AG04450 (cell line): ENCODE results near the gene CYFIP2. TPM values are rescaled to one million over a fixed set of nuclear protein-coding genes. Genes with fewer than 3 reads are reported as not detected.

Experiments used
- CTCF ChIA-PET: fragments of 300-600, 350-600 bp; formaldehyde crosslinking; extraction: SDS; loops from one replicate; lab custom pipeline; 2022; ENCODE audit warnings: antibody characterized with exemption, inconsistent platforms; lab: Charles Lee
- POLR2A ChIA-PET: fragments of 350-600 bp; formaldehyde crosslinking; extraction: SDS; loops from one replicate; lab custom pipeline; 2021; ENCODE audit warnings: antibody characterized with exemption, inconsistent platforms; lab: Yijun Ruan, JAX
- DNase-seq: peaks from one replicate; pipeline ENCODE4 v3.0.0-alpha.2; 2011; ENCODE audit warnings: low read depth, low spot score
- H3K27ac ChIP-seq: one replicate; pipeline ENCODE4 v1.5.1; 2012; ENCODE audit warnings: low read depth, low read length, control low read depth
- H3K27me3 ChIP-seq: one replicate; pipeline ENCODE4 v1.6.0; 2012; ENCODE audit warnings: low read length; ENCODE audit not compliant: control insufficient read depth, insufficient read depth
- H3K4me3 ChIP-seq: 2 replicates; pipeline ENCODE4 v1.5.1; 2011; ENCODE audit warnings: mild to moderate bottlenecking, low read depth, low read length, control low read depth
- H3K9me3 ChIP-seq: 2 replicates; pipeline ENCODE4 v1.5.1; 2012; ENCODE audit warnings: low read length; ENCODE audit not compliant: control insufficient read depth, insufficient read depth
- polyA plus RNA-seq: library from polyadenylated mRNA; depleted of rRNA; stranded (reverse); fragments of >200 nt; gene quantifications from 2 replicates; pipeline ENCODE4 v1.2.3, GENCODE V29; 2011
- TF ChIP-seq, protein P1 (sequence below): IDR thresholded peaks from 2 replicates; pipeline ENCODE4 v1.5.1; 2011; ENCODE audit warnings: low read depth, low read length, control low read depth, inconsistent platforms

CYFIP2 gene
- polyA plus RNA-seq, 1 experiment: 3.2 TPM

DNA sequence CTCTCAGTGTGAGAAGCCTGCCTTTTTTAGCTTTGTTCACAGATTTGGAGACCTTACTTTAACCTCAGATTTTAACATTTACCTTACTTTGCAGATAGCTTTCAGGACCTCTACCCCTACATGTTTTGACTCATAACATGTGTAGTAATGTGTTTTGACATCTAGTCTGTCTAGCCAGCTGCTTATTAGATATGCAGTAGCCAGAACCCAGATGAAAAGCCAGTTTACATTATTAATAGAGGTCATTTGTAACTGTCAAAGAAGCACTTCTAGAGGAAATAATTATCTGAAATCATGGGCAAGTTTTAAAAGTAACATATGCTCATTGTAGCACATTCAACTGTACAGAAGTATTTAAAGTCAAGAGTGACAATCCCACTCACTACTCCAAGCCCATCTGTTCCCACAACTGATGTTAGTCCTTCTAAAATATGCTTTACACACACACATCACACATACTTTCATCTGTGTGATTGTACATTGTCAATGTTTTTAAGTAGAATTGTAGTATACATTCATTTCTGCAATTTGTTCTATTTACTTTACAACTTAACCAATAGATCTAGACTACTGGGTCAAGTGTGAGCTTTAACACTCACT, 122.3 kb downstream of the CYFIP2 start:
- H3K27me3 ChIP-seq: no peaks in the 10 kb centered on the region
- ChIA-PET POLR2A (interaction anchor here (0.6 to 1.2 kb wide), 4 partner anchors 17 to 161 kb away, joined by 3 to 5 read pairs (median 4); no protein-coding TSS in a partner anchor), CTCF (interaction anchor here (0.7 to 4.3 kb wide), 9 partner anchors 17 to 355 kb away, joined by 3 to 20 read pairs (median 5); no protein-coding TSS in a partner anchor)
- TF ChIP-seq, protein P1, sequence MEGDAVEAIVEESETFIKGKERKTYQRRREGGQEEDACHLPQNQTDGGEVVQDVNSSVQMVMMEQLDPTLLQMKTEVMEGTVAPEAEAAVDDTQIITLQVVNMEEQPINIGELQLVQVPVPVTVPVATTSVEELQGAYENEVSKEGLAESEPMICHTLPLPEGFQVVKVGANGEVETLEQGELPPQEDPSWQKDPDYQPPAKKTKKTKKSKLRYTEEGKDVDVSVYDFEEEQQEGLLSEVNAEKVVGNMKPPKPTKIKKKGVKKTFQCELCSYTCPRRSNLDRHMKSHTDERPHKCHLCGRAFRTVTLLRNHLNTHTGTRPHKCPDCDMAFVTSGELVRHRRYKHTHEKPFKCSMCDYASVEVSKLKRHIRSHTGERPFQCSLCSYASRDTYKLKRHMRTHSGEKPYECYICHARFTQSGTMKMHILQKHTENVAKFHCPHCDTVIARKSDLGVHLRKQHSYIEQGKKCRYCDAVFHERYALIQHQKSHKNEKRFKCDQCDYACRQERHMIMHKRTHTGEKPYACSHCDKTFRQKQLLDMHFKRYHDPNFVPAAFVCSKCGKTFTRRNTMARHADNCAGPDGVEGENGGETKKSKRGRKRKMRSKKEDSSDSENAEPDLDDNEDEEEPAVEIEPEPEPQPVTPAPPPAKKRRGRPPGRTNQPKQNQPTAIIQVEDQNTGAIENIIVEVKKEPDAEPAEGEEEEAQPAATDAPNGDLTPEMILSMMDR: no peak
- no peak overlapping the region for H3K4me3 ChIP-seq
- H3K27ac ChIP-seq: peak overlapping the region; percentile 86
- H3K9me3 ChIP-seq: no peaks in the 10 kb centered on the region; the same call in 1 of the 2 replicates
- DNase-seq: no peak

DNA sequence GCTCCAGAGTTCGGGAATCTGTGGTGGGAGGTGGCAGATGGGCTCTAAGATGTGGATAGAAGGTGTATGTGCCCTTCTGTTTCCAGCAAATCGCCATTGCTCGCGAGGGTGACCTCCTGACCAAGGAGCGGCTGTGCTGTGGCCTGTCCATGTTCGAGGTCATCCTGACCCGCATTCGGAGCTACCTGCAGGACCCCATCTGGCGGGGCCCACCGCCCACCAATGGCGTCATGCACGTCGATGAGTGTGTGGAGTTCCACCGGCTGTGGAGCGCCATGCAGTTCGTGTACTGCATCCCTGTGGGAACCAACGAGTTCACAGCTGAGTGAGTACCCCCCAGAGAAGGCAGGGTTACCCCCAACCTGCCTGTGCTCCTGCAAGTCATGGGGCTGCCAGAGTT, 123.2 kb downstream of the CYFIP2 start:
- ChIA-PET POLR2A (no interaction called here), CTCF (interaction anchor here (1.0 to 4.3 kb wide), 5 partner anchors 43 to 354 kb away, joined by 3 to 20 read pairs (median 4); partner anchors contain the start of gene LSM11)
- H3K27ac ChIP-seq: no peak overlapping the region
- no peak for DNase-seq
- H3K4me3 ChIP-seq: no peak overlapping the region
- no peaks in the 10 kb centered on the region; the same call in 1 of the 2 replicates for H3K9me3 ChIP-seq
- TF ChIP-seq, protein P1: no peak
- H3K27me3 ChIP-seq: no peaks in the 10 kb centered on the region

DNA sequence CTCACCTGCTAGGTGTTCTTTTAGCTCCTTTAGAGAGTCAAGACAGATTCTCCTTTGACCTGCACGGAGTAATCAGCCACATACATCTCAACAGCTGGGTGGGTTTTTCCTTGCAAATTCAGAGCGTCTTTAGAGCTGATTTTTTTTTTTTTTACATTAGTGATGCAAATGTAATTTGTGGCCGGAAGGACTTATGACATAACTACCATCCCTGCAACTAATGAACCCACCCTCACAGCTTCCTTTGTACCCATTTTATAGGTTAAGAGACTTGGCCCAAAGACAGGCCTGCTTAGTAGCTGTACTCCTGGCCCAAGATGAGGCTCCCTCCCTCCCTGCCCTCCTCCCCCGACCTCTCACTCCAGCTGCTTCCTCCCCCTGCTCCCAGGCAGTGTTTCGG, 124.2 kb downstream of the CYFIP2 start:
- POLR2A ChIA-PET: interaction anchor here (0.6 to 1.0 kb wide), 2 partner anchors 168 to 176 kb away, joined by 3 to 5 read pairs; no protein-coding TSS in a partner anchor
- H3K27ac ChIP-seq: peak overlapping the region; percentile 57
- TF ChIP-seq, protein P1: no peak
- no peaks in the 10 kb centered on the region for H3K27me3 ChIP-seq
- DNase-seq: no peak
- H3K4me3 ChIP-seq: no peak overlapping the region
- no peaks in the 10 kb centered on the region; the same call in 1 of the 2 replicates for H3K9me3 ChIP-seq
- CTCF ChIA-PET: interaction anchor here (0.6 to 4.3 kb wide), 8 partner anchors 19 to 559 kb away, joined by 3 to 20 read pairs (median 4); partner anchors contain the start of gene LSM11

DNA sequence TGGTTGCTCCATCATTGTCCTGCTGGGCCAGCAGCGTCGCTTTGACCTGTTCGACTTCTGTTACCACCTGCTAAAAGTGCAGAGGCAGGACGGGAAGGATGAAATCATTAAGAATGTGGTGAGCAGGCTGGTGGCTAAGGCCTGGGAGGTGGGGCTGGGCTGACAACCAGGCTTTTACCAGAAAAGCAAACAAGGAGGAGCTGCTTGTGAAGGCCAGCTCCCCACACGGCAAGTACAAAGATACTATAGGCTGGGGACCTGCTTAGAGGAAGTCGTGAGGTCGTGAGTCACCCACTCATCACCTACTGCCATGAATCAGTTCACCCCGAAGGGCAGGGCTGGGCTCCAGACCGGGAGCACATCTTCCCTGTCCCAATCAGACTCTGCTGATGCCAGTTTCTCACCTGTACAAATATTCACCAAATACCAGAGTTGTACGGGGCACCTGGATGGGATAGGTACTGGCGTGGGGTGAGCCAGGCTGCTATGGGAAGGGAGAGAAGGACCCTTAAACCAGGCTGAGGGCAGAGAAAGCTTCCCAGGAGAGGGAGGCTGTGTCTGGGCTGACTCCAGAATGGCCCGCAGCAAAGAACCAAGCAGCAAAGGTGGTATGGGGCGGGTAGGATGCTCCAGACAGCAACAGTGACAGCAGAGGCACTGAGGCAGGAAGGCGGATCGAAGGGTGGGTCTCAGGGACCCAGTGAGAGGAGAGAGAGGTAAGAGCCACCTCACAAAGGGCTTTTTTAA, 124.8 kb downstream of the CYFIP2 start:
- peak; percentile 44 for DNase-seq
- Histone ChIP-seq H3K9me3 (no peaks in the 10 kb centered on the region; the same call in 1 of the 2 replicates), H3K4me3 (no peak overlapping the region), H3K27ac (peak overlapping the region; percentile 57), H3K27me3 (no peaks in the 10 kb centered on the region)
- TF ChIP-seq, protein P1: no peak
- ChIA-PET POLR2A (interaction anchor here (0.6 to 1.0 kb wide), 2 partner anchors 168 to 175 kb away, joined by 3 to 5 read pairs; no protein-coding TSS in a partner anchor), CTCF (interaction anchor here (0.6 to 4.3 kb wide), 7 partner anchors 19 to 352 kb away, joined by 3 to 20 read pairs (median 5); partner anchors contain the start of gene LSM11)
